Measurements from ENCODE around the gene ELK4.

ELK4 gene

GRCh38 chr1:205581321-205581980 is 50.4 kb downstream of the ELK4 start:
- DNase-seq (ENCODE audit: low read depth in 2 of 2) = no peak

GRCh38 chr1:205580923-205581180 is 51.0 kb downstream of the ELK4 start:
- no peak for DNase-seq (ENCODE audit: low read depth in 2 of 2)

DNA sequence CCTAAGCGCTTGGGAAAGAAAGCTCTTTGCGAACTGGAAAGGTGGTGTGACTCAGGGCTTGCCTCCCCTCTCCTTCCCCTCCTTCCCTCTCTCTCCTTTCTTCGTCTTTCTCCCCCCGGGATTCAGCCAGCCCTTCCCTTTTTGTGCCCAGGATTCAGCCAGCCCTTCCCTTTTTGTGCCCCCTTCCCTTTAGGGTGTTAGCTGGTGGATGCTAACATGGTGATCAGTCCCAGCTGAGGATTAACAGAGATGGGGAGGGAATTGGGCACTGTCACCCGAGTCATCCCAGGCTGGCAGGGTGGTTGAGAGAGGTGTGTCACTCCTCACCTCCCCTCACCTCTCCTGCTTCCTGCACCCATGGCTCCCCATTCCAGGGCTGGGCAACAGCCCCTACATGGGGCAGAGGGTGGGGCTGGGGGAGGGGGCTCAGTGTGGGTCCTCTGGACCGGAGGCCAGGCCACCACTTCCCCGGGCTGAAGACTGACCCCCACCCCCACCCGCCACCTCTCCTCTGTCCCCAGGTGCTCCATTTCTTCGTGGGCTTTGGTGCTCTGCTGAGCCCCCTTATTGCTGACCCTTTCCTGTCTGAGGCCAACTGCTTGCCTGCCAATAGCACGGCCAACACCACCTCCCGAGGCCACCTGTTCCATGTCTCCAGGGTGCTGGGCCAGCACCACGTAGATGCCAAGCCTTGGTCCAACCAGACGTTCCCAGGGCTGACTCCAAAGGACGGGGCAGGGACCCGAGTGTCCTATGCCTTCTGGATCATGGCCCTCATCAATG is 51.5 kb downstream of the ELK4 start:
- DNase-seq (ENCODE audit: low read depth in 2 of 2) = no peak

GRCh38 chr1:205579711-205580110 is 52.1 kb downstream of the ELK4 start:
- DNase-seq (ENCODE audit: low read depth in 2 of 2) = no peak

- no peak for DNase-seq (ENCODE audit: low read depth in 2 of 2)
Measured at GRCh38 chr1:205578780-205579571, 52.8 kb downstream of the ELK4 start.

DNA sequence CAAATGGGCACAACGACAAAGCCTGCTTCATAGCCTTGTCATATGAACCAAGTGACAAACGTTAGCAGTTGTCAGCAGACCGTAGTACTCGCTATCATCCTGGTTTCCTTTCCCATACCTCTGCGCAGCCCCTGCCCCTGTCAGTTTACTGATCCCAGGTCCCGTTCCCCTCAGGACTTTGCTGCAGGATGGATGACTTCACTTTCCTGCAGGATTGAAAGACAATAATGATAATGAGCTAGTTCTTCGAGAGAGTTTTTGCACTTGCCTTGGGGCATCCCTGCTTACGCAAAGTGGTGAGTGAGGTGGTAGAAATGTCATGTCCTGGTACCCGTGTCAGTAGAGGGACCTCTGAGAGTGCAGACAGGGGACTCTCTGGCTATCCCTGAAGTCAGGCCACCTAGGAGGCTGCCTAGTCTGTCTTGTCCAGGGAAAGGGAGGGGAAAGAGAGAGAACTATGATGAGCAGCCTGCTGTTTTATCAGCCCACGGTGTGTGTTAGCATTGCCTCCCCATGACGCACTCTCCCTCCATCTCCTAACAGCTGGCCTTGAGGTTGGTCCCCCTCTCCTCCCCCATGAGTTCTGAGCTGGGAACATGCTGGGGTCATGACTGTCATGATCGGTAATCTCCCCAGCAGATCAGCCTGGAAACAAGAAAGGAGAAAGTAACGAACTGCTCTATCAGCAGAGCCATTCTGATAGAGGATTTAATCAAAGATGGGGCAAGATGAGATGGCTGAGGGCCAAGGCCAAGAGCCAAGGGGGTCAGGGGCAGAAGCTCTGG is 53.7 kb downstream of the ELK4 start:
- DNase-seq (ENCODE audit: low read depth in 2 of 2) = no peak

GRCh38 chr1:205576805-205577761 is 54.7 kb downstream of the ELK4 start:
- DNase-seq (ENCODE audit: low read depth in 2 of 2) = no peak

DNA sequence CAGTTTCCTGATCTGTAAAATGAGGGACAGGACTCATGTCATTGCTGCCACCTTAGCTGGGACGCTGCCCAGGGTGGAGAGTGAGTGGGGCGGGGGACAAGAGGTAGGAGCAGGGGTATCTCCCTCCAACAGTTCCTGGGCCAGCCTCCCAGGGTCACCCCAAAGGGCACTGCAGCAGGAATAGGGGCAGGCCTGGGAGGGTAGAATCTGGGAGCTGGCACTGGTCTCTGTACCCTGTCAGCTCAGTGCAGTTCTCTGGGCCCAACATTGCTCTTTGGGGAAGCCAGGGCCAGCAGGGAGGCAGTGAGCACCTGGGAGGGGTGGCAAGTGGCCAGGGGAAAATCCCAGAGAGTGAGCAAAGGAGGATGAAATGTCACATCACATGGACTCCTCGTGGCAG is 55.8 kb downstream of the ELK4 start:
- DNase-seq (ENCODE audit: low read depth in 2 of 2) = no peak

GRCh38 chr1:205575294-205575885 is 56.4 kb downstream of the ELK4 start:
- no peak for DNase-seq (ENCODE audit: low read depth in 2 of 2)

- no peak for DNase-seq (ENCODE audit: low read depth in 2 of 2)
Measured at GRCh38 chr1:205572421-205572820, 59.4 kb downstream of the ELK4 start.

GRCh38 chr1:205571747-205572146 is 60.1 kb downstream of the ELK4 start:
- no peak for DNase-seq (ENCODE audit: low read depth in 2 of 2)

DNA sequence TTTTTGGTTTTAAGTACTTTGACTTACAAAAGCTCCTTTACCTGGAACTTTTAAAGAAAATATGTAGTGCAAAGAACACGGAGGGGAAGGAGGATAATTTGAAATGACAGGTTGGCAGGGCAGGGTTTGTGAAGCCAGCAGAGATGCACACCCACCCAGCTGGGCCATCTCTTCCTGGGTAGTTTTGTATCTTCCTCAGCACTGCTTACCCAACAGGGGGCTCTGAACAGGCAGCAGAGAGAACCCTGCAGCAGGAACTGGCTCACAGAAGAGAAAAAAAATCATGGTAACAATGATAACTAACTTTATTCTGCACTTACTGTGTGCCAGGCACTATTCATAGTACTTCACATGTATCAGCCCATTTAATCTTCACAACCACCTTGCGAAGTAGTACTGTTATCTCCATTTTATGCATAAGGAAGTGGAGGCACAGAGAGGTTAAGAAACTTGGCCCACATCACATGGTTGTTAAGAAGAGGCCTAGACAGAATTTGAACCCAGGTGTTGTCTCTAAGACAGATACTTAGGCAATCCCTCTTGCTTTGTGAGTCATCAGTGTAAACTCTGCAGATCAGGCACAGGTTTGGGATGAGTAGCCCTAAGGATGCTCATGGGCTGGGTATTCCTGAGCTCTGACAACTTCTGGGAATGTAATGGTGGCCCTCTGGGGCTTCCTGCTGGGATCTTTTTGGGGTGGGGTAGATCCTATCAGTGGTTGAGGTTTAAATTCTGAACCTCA is 60.8 kb downstream of the ELK4 start:
- DNase-seq (ENCODE audit: low read depth in 2 of 2) = no peak

- DNase-seq (ENCODE audit: low read depth in 2 of 2) = no peak
Measured at GRCh38 chr1:205570173-205570501, 61.7 kb downstream of the ELK4 start.

- no peak for DNase-seq (ENCODE audit: low read depth in 2 of 2)
Measured at GRCh38 chr1:205569411-205570172, 62.2 kb downstream of the ELK4 start.

DNA sequence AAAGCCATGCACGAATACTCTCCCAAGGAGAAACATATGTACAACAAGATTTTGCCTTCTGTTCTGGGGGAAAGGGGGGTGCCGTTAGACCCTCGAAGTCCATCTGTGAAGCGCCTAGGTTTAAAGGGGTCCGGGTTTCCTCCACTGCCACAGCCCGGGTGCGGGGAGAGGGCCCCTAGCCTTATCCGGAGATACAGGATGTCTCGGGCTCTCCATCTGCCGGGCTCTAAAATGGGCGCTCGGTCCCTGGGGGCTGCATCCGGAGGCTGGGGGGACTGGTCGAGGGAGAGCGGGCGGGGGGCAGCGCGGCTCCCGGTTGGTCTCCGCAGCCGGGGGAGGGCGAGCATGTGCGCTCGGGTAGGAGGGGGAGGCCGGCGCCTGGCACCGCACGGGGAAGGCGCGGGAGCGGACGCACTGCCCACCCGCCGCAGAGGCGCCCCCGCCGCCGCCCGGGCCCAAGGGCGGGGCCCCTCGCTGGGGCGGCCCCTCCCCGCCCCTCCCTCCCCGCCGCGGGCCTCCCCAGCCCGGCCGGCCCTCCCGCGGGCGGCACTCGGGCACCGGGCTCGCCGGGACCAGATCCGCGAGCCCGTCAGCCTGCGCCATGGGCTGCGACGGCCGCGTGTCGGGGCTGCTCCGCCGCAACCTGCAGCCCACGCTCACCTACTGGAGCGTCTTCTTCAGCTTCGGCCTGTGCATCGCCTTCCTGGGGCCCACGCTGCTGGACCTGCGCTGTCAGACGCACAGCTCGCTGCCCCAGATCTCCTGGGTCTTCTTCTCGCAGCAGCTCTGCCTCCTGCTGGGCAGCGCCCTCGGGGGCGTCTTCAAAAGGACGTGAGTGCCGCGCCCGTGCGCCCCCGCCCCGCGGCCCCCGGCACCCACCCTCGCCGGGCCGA is 63.1 kb downstream of the ELK4 start:
- DNase-seq (ENCODE audit: low read depth in 2 of 2) = no peak

DNA sequence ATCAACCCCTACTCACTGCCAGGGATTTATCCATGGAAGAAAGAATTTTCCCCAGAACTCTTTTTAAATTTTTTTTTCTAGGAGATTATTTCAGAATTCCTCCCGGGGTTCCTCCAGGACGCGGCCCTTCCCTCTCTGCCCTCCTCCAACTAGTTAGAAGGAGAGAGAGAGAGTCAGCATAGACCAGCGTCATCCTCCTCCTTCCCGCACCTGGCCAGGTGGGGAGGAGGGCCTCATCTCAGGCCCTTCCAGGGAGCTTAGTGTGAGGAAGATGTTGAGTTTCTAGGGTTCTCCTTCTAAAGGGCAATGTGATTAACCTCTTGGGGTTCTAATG is 63.7 kb downstream of the ELK4 start:
- no peak for DNase-seq (ENCODE audit: low read depth in 2 of 2)

DNA sequence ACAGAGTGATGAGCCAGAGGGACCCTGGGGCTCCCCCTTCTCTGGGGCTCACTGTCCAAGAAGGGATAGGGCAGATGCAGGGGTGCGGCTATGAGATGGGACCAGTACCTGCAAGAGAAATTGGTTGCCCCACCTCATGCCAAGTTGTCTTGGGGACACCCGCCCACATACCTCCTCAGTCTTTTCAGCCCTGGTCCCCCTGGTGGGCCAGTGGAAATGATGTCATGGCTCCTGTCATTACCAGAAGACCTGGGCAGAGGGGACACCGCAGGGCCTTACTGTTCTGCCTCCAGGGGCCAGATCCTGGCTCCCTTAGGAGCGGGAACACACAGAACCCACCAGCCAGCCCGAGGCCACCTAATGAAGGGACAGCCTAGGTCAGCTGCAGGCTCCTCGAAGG is 64.1 kb downstream of the ELK4 start:
- no peak for DNase-seq (ENCODE audit: low read depth in 2 of 2)

DNA sequence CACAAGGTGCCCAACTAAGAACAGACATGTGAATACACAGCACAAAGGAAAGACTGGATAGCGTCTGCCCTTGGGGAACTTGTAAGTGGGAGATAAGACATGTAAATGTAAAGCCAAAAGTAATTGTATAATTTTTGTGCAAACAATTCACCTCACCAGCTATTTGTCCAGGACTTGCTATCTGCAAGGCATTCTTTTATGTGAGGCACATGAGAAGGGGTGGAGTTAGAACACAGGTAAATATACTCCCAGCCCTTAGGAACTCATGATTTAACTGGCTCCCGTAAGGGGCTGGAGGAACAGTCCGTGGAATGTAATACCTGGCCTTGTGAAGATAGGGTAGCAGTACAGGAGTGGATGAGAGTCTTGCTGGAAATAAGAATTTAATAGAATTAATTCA is 66.0 kb downstream of the ELK4 start:
- DNase-seq (ENCODE audit: low read depth in 2 of 2) = no peak
